Retinal pigment epithelial cell (primary cell): ENCODE results near the gene AP3B1.

Experiments used
- DNase-seq: peaks from one replicate; pipeline ENCODE4 v3.0.0-alpha.2; 2010; ENCODE audit warnings: low read depth
- H3K4me3 ChIP-seq: 2 replicates; pipeline ENCODE4 v1.5.1; 2011; ENCODE audit warnings: mild to moderate bottlenecking, low read length, control low read depth, moderate library complexity
- TF ChIP-seq, protein P1 (sequence below): conservative IDR thresholded peaks from 2 replicates; pipeline ENCODE4 v1.5.1; 2011; ENCODE audit warnings: low read depth, low read length, control low read depth, inconsistent platforms

AP3B1 gene

DNA sequence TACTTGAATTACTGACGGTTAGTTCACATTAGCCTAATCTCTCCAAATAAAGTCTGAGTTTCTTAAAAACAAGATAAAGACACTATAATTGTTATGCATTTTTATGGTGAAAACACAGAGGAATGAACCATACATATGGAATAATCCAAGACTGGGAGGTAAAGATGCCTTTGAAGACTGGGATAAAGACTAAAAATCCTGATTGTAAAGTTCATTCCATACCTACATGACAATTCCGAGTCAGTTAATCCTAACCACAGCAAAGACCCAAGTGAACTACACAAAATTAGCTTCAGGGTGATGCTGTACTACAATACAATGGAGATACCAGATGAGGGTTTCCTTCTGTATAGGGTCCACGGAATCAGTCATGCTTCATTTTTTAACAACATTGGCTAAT, 6.3 kb downstream of the AP3B1 start:
- DNase-seq: no peak
- TF ChIP-seq, protein P1, sequence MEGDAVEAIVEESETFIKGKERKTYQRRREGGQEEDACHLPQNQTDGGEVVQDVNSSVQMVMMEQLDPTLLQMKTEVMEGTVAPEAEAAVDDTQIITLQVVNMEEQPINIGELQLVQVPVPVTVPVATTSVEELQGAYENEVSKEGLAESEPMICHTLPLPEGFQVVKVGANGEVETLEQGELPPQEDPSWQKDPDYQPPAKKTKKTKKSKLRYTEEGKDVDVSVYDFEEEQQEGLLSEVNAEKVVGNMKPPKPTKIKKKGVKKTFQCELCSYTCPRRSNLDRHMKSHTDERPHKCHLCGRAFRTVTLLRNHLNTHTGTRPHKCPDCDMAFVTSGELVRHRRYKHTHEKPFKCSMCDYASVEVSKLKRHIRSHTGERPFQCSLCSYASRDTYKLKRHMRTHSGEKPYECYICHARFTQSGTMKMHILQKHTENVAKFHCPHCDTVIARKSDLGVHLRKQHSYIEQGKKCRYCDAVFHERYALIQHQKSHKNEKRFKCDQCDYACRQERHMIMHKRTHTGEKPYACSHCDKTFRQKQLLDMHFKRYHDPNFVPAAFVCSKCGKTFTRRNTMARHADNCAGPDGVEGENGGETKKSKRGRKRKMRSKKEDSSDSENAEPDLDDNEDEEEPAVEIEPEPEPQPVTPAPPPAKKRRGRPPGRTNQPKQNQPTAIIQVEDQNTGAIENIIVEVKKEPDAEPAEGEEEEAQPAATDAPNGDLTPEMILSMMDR: no peak
- H3K4me3 ChIP-seq: no peak overlapping the region

GRCh38 chr5:78287833-78288232, 6.7 kb downstream of the AP3B1 start:
- TF ChIP-seq, protein P1: no peak
- DNase-seq: peak; percentile 31
- H3K4me3 ChIP-seq: no peak overlapping the region

GRCh38 chr5:78287169-78287568, 7.3 kb downstream of the AP3B1 start:
- H3K4me3 ChIP-seq: no peak overlapping the region
- no peak for DNase-seq
- TF ChIP-seq, protein P1: no peak

- H3K4me3 ChIP-seq: no peak overlapping the region
- TF ChIP-seq, protein P1: no peak
- DNase-seq: no peak
These were observed 8.2 kb downstream of the AP3B1 start for GRCh38 chr5:78286290-78286689.

- TF ChIP-seq, protein P1: no peak
- DNase-seq: no peak
- no peak overlapping the region for H3K4me3 ChIP-seq
These were observed 10.7 kb downstream of the AP3B1 start for GRCh38 chr5:78283802-78284201.

DNA sequence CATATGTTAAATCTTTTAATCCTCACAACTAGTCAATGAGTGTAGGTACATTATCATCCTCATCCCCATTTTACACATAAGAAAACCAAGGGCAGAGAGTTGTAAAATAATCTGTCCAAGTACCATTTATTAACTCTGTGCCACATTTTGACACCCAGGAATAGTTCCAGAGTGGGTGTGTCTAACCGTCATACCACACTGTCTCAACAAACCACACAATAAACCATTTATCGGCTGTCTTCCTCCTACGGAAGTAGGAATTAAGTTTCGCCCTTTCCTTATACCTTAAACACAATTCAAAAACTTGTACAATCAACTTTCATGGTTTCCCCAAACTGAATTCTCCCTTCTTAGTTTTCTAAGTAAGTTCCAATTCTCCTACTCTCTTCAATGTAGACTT, 11.4 kb downstream of the AP3B1 start:
- no peak overlapping the region for H3K4me3 ChIP-seq
- DNase-seq: no peak
- TF ChIP-seq, protein P1: no peak

GRCh38 chr5:78280261-78280660, 14.2 kb downstream of the AP3B1 start:
- TF ChIP-seq, protein P1: no peak
- DNase-seq: no peak
- H3K4me3 ChIP-seq: no peak overlapping the region
